Breast epithelium (tissue), 3 donors: ENCODE data around the gene PTPRF.

Experiments
- CTCF ChIP-seq, 3 donors: fragments of 450-650 bp; IDR thresholded peaks; one replicate each; pipeline ENCODE4 v1.5.1; 2016 to 2017; ENCODE audit warnings: antibody characterized with exemption in 3 of 3, mild to moderate bottlenecking in 3 of 3, moderate library complexity in 3 of 3
- POLR2A ChIP-seq: fragments of 450-650 bp; IDR thresholded peaks from one replicate; pipeline ENCODE4 v1.6.1; 2016; ENCODE audit warnings: antibody characterized with exemption, mild to moderate bottlenecking, moderate library complexity
- POLR2AphosphoS5 ChIP-seq, 3 donors: sonication (generic); formaldehyde crosslinking; IDR thresholded peaks; one replicate each; pipeline ENCODE4 v1.6.1; 2017; ENCODE audit warnings: antibody characterized with exemption in 3 of 3

GRCh38 chr1:43625063-43625780 is 94.5 kb downstream of the PTPRF start:
- TF ChIP-seq CTCF (IDR thresholded peaks at IDR 0.05), result no peak
- TF ChIP-seq POLR2AphosphoS5 (IDR thresholded peaks at IDR 0.05), result no peak
- TF ChIP-seq POLR2A, result no peak
